Fibroblast of lung (primary cell): ENCODE results near the gene HLA-F. TPM values are rescaled to one million over a fixed set of nuclear protein-coding genes. Genes with fewer than 3 reads are reported as not detected.
A peak's percentile ranks its signal among the peaks of the same experiment; 100 is the strongest.

ENCODE experiments used
- DNase-seq, 2 donors: peaks; one replicate each; pipeline versions ENCODE4 v3.0.0 to v3.0.0-alpha.2; 2010; ENCODE audit warnings: low read depth in 2 of 2
- H2AFZ ChIP-seq: 2 replicates; pipeline ENCODE4 v1.5.1; 2012; ENCODE audit warnings: low read length, control low read depth, inconsistent platforms
- H3K27ac ChIP-seq: 2 replicates; pipeline ENCODE4 v1.5.1; 2011; ENCODE audit warnings: low read length, control low read depth; ENCODE audit not compliant: insufficient read depth
- H3K27me3 ChIP-seq: 2 replicates; pipeline ENCODE4 v1.5.1; 2011; ENCODE audit warnings: mild to moderate bottlenecking, low read length; ENCODE audit not compliant: control insufficient read depth, insufficient read depth
- H3K36me3 ChIP-seq: 2 replicates; pipeline ENCODE4 v1.5.1; 2011; ENCODE audit warnings: low read length; ENCODE audit not compliant: control insufficient read depth, insufficient read depth
- H3K4me1 ChIP-seq: 2 replicates; pipeline ENCODE4 v1.5.1; 2011; ENCODE audit warnings: low read length; ENCODE audit not compliant: control insufficient read depth, insufficient read depth; ENCODE audit errors: extremely low read depth
- H3K4me2 ChIP-seq: 2 replicates; pipeline ENCODE4 v1.5.1; 2011; ENCODE audit warnings: low read length, control low read depth; ENCODE audit not compliant: insufficient read depth; ENCODE audit errors: extremely low read depth
- H3K4me3 ChIP-seq, 4 experiments: fragments of 200-600 bp in 1 of 4; sonication (generic) in 1 of 4; replicated peaks in 1 of 4; 2 replicates each; pipeline ENCODE4 v1.5.1; 2011 to 2016; ENCODE audit warnings: low read length in 4 of 4, low read depth in 3 of 4, mild to moderate bottlenecking in 3 of 4, control low read depth in 2 of 4, inconsistent platforms in 1 of 4, mixed read lengths in 1 of 4; ENCODE audit not compliant: insufficient read depth in 1 of 4; ENCODE audit errors: control extremely low read depth in 1 of 4
- H3K79me2 ChIP-seq: 2 replicates; pipeline ENCODE4 v1.5.1; 2012; ENCODE audit warnings: mild to moderate bottlenecking, low read length, inconsistent platforms; ENCODE audit not compliant: control insufficient read depth, insufficient read depth
- H3K9ac ChIP-seq: 2 replicates; pipeline ENCODE4 v1.5.1; 2011; ENCODE audit warnings: mild to moderate bottlenecking, low read length, control low read depth; ENCODE audit not compliant: insufficient read depth
- H3K9me3 ChIP-seq: 2 replicates; pipeline ENCODE4 v1.5.1; 2012; ENCODE audit warnings: low read depth, low read length; ENCODE audit not compliant: control insufficient read depth, insufficient read depth
- H4K20me1 ChIP-seq: 2 replicates; pipeline ENCODE4 v1.5.1; 2011; ENCODE audit warnings: low read length; ENCODE audit not compliant: control insufficient read depth, insufficient read depth; ENCODE audit errors: extremely low read depth
- EZH2 ChIP-seq: IDR thresholded peaks from 2 replicates; pipeline ENCODE4 v1.5.1; 2012; ENCODE audit warnings: low read length, control low read depth, mild to moderate bottlenecking; ENCODE audit errors: missing control alignments
- polyA plus RNA-seq, 2 donors: library from polyadenylated mRNA; depleted of rRNA in 1 of 2; stranded (reverse) in 1 of 2; unstranded in 1 of 2; fragments of >200 nt; gene quantifications; 2 replicates each; pipeline ENCODE4 v1.2.1, GENCODE V29; 2011 to 2012; ENCODE audit warnings: missing spikeins in 1 of 2
- total RNA-seq: library from RNA; depleted of rRNA; stranded (reverse); fragments of >200 nt; gene quantifications from 2 replicates; pipeline ENCODE4 v1.2.1, GENCODE V29; 2014
- TF ChIP-seq, protein P1 (sequence below), 2 donors: IDR thresholded peaks in 1 of 2; conservative IDR thresholded peaks in 1 of 2; 1 replicate in 1 of 2; 2 replicates in 1 of 2; pipeline ENCODE4 v1.5.1; 2011 to 2012; ENCODE audit warnings: low read length in 2 of 2, control low read depth in 1 of 2, inconsistent platforms in 1 of 2, low read depth in 1 of 2, mild to moderate bottlenecking in 1 of 2

Gene HLA-F
- total and polyA plus RNA-seq, 2 donors (not counting 1 experiment from before 2014, with no cell fraction given) = 5.4 to 18.7 TPM

DNA sequence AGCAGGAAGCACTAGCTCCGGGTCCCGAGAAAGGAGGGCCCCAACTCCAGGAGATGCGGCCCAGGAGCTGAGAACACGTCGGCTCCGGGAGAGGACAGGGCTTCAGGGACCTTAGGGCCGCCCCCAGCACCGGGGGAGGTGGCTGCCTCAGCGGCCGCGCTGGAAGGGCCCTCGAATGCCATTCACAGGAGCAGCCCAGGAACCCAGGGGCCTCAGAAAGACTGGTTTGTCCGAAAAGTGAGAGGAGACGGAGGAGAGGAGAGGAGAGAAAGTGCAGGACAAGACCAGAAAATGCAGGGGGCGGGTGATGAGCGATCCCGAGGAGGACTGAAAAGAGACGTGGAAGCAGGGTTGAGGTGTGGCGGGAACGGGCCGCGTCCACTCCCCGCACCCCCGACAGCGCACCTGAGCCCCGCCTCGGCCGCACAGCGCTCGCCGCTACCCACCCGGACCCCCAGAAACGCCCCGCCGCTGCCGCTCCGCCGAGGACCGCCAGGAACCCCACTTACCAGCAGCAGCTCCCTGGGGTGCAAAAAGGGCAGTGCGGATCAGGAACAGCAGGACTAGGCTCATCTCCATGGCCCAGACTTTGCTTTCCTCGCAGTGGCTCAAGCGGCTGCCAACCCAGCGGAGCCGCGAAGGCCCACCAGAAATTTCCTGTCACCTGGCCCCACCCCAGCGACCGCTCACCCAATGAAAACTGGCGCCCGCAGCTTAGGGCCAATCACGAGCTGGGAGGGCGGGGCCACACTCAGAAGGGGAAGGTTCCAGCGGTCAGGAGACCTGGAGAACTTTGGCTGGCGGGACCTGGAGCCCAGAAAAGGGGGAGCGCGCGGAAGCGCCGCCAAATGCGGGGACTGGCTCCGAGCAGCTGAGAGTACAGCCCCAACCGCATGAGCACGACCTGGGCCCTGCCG is 25.4 kb downstream of the HLA-F start:
- Histone ChIP-seq H3K9me3 (no peaks in the 10 kb centered on the region), H2AFZ (peak overlapping the region; percentile 97), H3K4me1 (peaks cover 5% of the 10 kb centered on the region), H3K27ac (peak overlapping the region; percentile 51), H3K4me3 (peak overlapping the region; percentile 69 to 91 (median 82)), H3K4me2 (peak overlapping the region; percentile 69), H3K36me3 (peaks cover 2% of the 10 kb centered on the region), H4K20me1 (no peaks in the 10 kb centered on the region), H3K79me2 (peaks cover 5% of the 10 kb centered on the region), H3K9ac (peak overlapping the region; percentile 70), H3K27me3 (no peaks in the 10 kb centered on the region)
- TF ChIP-seq, protein P1, sequence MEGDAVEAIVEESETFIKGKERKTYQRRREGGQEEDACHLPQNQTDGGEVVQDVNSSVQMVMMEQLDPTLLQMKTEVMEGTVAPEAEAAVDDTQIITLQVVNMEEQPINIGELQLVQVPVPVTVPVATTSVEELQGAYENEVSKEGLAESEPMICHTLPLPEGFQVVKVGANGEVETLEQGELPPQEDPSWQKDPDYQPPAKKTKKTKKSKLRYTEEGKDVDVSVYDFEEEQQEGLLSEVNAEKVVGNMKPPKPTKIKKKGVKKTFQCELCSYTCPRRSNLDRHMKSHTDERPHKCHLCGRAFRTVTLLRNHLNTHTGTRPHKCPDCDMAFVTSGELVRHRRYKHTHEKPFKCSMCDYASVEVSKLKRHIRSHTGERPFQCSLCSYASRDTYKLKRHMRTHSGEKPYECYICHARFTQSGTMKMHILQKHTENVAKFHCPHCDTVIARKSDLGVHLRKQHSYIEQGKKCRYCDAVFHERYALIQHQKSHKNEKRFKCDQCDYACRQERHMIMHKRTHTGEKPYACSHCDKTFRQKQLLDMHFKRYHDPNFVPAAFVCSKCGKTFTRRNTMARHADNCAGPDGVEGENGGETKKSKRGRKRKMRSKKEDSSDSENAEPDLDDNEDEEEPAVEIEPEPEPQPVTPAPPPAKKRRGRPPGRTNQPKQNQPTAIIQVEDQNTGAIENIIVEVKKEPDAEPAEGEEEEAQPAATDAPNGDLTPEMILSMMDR (conservative IDR thresholded peaks at IDR 0.05 in 1 of 2, IDR thresholded peaks at IDR 0.05 in 1 of 2; ENCODE audit: low read depth in 1 of 2, low read length in 2 of 2) = no peak
- TF ChIP-seq EZH2 = no peak
- peak; percentile 63 to 66 for DNase-seq

DNA sequence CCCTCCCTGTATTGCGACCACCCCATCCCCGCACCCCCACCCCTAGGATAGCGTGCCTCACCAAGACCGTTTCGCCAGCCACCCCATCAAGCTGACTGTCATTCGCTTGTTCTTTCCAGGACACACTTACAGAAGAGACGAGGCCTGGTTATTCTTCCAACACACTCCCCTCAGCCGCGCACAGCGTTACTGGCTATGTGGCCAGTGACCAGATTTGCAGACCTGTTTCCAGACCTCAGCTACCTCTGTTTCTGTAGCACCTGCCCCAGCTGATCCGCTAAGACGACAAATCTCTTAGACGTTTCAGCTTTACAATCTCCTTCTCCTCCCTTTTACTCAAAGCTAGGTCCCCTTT is 26.1 kb downstream of the HLA-F start:
- H2AFZ ChIP-seq = peak overlapping the region; percentile 57
- H3K9me3 ChIP-seq = no peaks in the 10 kb centered on the region
- no peak overlapping the region for H3K9ac ChIP-seq
- H4K20me1 ChIP-seq = no peaks in the 10 kb centered on the region
- H3K4me1 ChIP-seq = peaks cover 5% of the 10 kb centered on the region
- no peak for DNase-seq
- H3K4me3 ChIP-seq = peak overlapping the region; percentile 69 to 91 (median 82)
- H3K27me3 ChIP-seq = no peaks in the 10 kb centered on the region
- no peak overlapping the region for H3K27ac ChIP-seq
- H3K4me2 ChIP-seq = peak overlapping the region; percentile 69
- H3K36me3 ChIP-seq = no peaks in the 10 kb centered on the region
- TF ChIP-seq, protein P1 (conservative IDR thresholded peaks at IDR 0.05 in 1 of 2, IDR thresholded peaks at IDR 0.05 in 1 of 2; ENCODE audit: low read depth in 1 of 2, low read length in 2 of 2) = no peak
- TF ChIP-seq EZH2 = no peak
- peaks cover 5% of the 10 kb centered on the region for H3K79me2 ChIP-seq

DNA sequence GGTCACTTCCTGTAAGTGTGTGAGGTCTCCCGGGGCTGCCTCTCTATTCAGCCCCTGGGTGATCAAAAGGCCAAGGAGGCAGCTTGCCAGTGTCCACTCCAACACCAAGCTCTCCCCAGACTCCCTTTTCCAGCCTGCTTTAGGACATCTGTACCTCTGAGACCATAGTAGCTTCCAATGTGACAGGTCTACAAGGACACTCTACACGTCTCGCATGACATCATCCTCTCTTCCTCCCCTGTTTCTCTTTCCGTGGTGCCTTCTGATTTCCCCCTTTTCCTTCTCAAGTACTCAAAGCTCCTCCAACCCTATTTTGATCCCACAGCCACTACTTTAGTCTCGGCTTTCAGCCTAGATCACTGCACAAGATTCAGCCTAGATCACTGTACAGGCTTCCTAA is 26.4 kb downstream of the HLA-F start:
- Histone ChIP-seq H3K27ac (no peak overlapping the region), H3K4me3 (no peak overlapping the region), H2AFZ (no peak overlapping the region), H4K20me1 (no peaks in the 10 kb centered on the region), H3K9me3 (no peaks in the 10 kb centered on the region), H3K36me3 (no peaks in the 10 kb centered on the region), H3K4me1 (peaks cover 5% of the 10 kb centered on the region), H3K79me2 (peaks cover 5% of the 10 kb centered on the region), H3K27me3 (no peaks in the 10 kb centered on the region), H3K4me2 (no peak overlapping the region), H3K9ac (no peak overlapping the region)
- DNase-seq = no peak
- TF ChIP-seq, protein P1 (conservative IDR thresholded peaks at IDR 0.05 in 1 of 2, IDR thresholded peaks at IDR 0.05 in 1 of 2; ENCODE audit: low read depth in 1 of 2, low read length in 2 of 2) = no peak
- no peak for TF ChIP-seq EZH2
